Measurements from ENCODE around the gene LGALS7B. TPM values are rescaled to one million over a fixed set of nuclear protein-coding genes. Genes with fewer than 3 reads are reported as not detected.

The LGALS7B gene
- total and polyA plus RNA-seq, 10 of the 15 experiments (the other 5 are each of a cell fraction or from before 2014, with no cell fraction given) = not detected

GRCh38 chr19:38788478-38789243, at the start of gene LGALS7B (continued):
- no peak for TF ChIP-seq BRCA1 (IDR thresholded peaks at IDR 0.05; ENCODE audit: low read depth, low read length)
- no peak for TF ChIP-seq IRF3 (IDR thresholded peaks at IDR 0.05)
- TF ChIP-seq NRF1 (conservative IDR thresholded peaks at IDR 0.05; ENCODE audit: low read depth, low read length) = no peak
- no peak for TF ChIP-seq SMC3 (IDR thresholded peaks at IDR 0.05; ENCODE audit: borderline replicate concordance, low read length)
- TF ChIP-seq RELB (IDR thresholded peaks at IDR 0.05; ENCODE audit: low read depth) = no peak
- TF ChIP-seq SMARCA5 (IDR thresholded peaks at IDR 0.05) = no peak

- ChIA-PET POLR2A (interaction anchor here (0.7 kb wide), 1 partner anchor 21 kb away, joined by 4 read pairs; no protein-coding TSS in a partner anchor), SMC1A (ENCODE audit: uncharacterized antibody, unreplicated experiment) (no interaction called here), RAD21 (ENCODE audit: unreplicated experiment) (no interaction called here), CTCF (interaction anchor here (0.7 to 1.5 kb wide), 2 partner anchors 30 to 91 kb away, joined by 4 read pairs; no protein-coding TSS in a partner anchor)
- DNase-seq (ENCODE audit: low read depth, low spot score) = no peak
- no TSS peak for BruUV-seq (replicated peaks)
- Histone ChIP-seq H3K9me3 (replicated peaks; ENCODE audit: control insufficient read depth, insufficient read depth, low read length) (no peaks in the 10 kb centered on the region), H3K4me2 (ENCODE audit: control insufficient read depth, insufficient read depth) (no peak overlapping the region), H3K9ac (ENCODE audit: control insufficient read depth, insufficient read depth, low read length) (no peak overlapping the region), H3K27ac (ENCODE audit: control insufficient read depth, insufficient read depth) (no peak overlapping the region), H3K4me3 (no peak overlapping the region), H3K4me1 (ENCODE audit: control insufficient read depth, insufficient read depth, low read length) (peaks cover 9% of the 10 kb centered on the region), H3K27me3 (replicated peaks in 1 of 2; ENCODE audit: control insufficient read depth in 2 of 2, insufficient read depth in 2 of 2, low read length in 1 of 2) (no peaks in the 10 kb centered on the region), H2AFZ (ENCODE audit: control insufficient read depth, low read depth, low read length) (no peak overlapping the region), H3K36me3 (ENCODE audit: control insufficient read depth in 2 of 2, insufficient read depth in 2 of 2, low read length in 1 of 2) (no peaks in the 10 kb centered on the region), H3K79me2 (ENCODE audit: control insufficient read depth, insufficient read depth, low read length) (no peaks in the 10 kb centered on the region; the same call in 1 of the 2 replicates), H4K20me1 (ENCODE audit: control insufficient read depth, insufficient read depth) (no peaks in the 10 kb centered on the region)
- FAIRE-seq = no peak
- no peak for ATAC-seq
- 42% methylated on average over 15 of the region's 16 CpGs for WGBS (ENCODE audit: insufficient coverage, insufficient replicate concordance, low lambda C conversion rate, missing lambda C conversion rate)
- TF ChIP-seq NRF1 (conservative IDR thresholded peaks at IDR 0.05; ENCODE audit: low read depth, low read length) = no peak
- no peak for TF ChIP-seq ZNF24 (IDR thresholded peaks at IDR 0.05)
- TF ChIP-seq, protein P1, sequence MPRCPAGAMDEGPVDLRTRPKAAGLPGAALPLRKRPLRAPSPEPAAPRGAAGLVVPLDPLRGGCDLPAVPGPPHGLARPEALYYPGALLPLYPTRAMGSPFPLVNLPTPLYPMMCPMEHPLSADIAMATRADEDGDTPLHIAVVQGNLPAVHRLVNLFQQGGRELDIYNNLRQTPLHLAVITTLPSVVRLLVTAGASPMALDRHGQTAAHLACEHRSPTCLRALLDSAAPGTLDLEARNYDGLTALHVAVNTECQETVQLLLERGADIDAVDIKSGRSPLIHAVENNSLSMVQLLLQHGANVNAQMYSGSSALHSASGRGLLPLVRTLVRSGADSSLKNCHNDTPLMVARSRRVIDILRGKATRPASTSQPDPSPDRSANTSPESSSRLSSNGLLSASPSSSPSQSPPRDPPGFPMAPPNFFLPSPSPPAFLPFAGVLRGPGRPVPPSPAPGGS (IDR thresholded peaks at IDR 0.05; ENCODE audit: borderline replicate concordance, insufficient read depth, low read depth, low read length, poor library complexity, severe bottlenecking) = no peak
- TF ChIP-seq, protein P2, sequence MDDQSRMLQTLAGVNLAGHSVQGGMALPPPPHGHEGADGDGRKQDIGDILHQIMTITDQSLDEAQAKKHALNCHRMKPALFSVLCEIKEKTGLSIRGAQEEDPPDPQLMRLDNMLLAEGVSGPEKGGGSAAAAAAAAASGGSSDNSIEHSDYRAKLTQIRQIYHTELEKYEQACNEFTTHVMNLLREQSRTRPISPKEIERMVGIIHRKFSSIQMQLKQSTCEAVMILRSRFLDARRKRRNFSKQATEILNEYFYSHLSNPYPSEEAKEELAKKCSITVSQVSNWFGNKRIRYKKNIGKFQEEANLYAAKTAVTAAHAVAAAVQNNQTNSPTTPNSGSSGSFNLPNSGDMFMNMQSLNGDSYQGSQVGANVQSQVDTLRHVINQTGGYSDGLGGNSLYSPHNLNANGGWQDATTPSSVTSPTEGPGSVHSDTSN (IDR thresholded peaks at IDR 0.05; ENCODE audit: insufficient replicate concordance, low read depth, low read length) = no peak
- no peak for TF ChIP-seq POU2F2 (IDR thresholded peaks at IDR 0.05; ENCODE audit: borderline replicate concordance, low read depth, low read length)
- TF ChIP-seq SREBF1 (IDR thresholded peaks at IDR 0.05; ENCODE audit: low read length) = no peak
- no peak for TF ChIP-seq IRF3 (IDR thresholded peaks at IDR 0.05)
- in situ Hi-C loops (cut with MboI) (no loop called here), intact Hi-C loops (cut with micrococcal nuclease; ENCODE audit: unreplicated experiment) (loop anchor here (10.0 kb wide), 1 partner anchor 225 kb away; no protein-coding TSS in a partner anchor)
These were observed 49.4 kb upstream of the LGALS7B start for GRCh38 chr19:38739440-38740256.

Measured in GM12878 (cell line).